ENCODE data around the gene TTYH2.

The TTYH2 gene

GRCh38 chr17:74214484-74215341 is 1.3 kb downstream of the TTYH2 start:
- DNase-seq (ENCODE audit: low read depth in 2 of 2), result no peak
- TF ChIP-seq CTCF (IDR thresholded peaks at IDR 0.05; ENCODE audit: low read depth, low read length), result no peak
- peak overlapping the region in 1 of 2 donors; percentile 52 for H3K4me3 ChIP-seq (replicated peaks in 1 of 2; ENCODE audit: low read depth in 2 of 2, low read length in 2 of 2)

GRCh38 chr17:74215342-74215727 is 2.0 kb downstream of the TTYH2 start:
- H3K4me3 ChIP-seq (replicated peaks in 1 of 2; ENCODE audit: low read depth in 2 of 2, low read length in 2 of 2), result no peak overlapping the region
- TF ChIP-seq CTCF (IDR thresholded peaks at IDR 0.05; ENCODE audit: low read depth, low read length), result no peak
- DNase-seq (ENCODE audit: low read depth in 2 of 2), result no peak

- no peak overlapping the region for H3K4me3 ChIP-seq (replicated peaks in 1 of 2; ENCODE audit: low read depth in 2 of 2, low read length in 2 of 2)
- no peak for TF ChIP-seq CTCF (IDR thresholded peaks at IDR 0.05; ENCODE audit: low read depth, low read length)
- no peak for DNase-seq (ENCODE audit: low read depth in 2 of 2)
These were observed 3.1 kb downstream of the TTYH2 start for GRCh38 chr17:74216505-74216904.

- DNase-seq (ENCODE audit: low read depth in 2 of 2), result no peak
- no peak overlapping the region for H3K4me3 ChIP-seq (replicated peaks in 1 of 2; ENCODE audit: low read depth in 2 of 2, low read length in 2 of 2)
- no peak for TF ChIP-seq CTCF (IDR thresholded peaks at IDR 0.05; ENCODE audit: low read depth, low read length)
These were observed 3.8 kb downstream of the TTYH2 start for GRCh38 chr17:74217037-74217730.

- no peak for TF ChIP-seq CTCF (IDR thresholded peaks at IDR 0.05; ENCODE audit: low read depth, low read length)
- DNase-seq (ENCODE audit: low read depth in 2 of 2), result no peak
- H3K4me3 ChIP-seq (replicated peaks in 1 of 2; ENCODE audit: low read depth in 2 of 2, low read length in 2 of 2), result no peak overlapping the region
These were observed 4.5 kb downstream of the TTYH2 start for GRCh38 chr17:74217888-74218287.

- peak in 1 of 2 donors; percentile 57 for DNase-seq (ENCODE audit: low read depth in 2 of 2)
- H3K4me3 ChIP-seq (replicated peaks in 1 of 2; ENCODE audit: low read depth in 2 of 2, low read length in 2 of 2), result no peak overlapping the region
- no peak for TF ChIP-seq CTCF (IDR thresholded peaks at IDR 0.05; ENCODE audit: low read depth, low read length)
These were observed 5.1 kb downstream of the TTYH2 start for GRCh38 chr17:74218436-74218835.

All from cardiac fibroblast (primary cell).